ENCODE data around the gene ALDH4A1.

Gene ALDH4A1

GRCh38 chr1:18936814-18937481, 34.6 kb upstream of the ALDH4A1 start:
- DNase-seq (ENCODE audit: low read depth, low spot score), result no peak
- H3K4me3 ChIP-seq (ENCODE audit: low read depth, low read length), result no peak overlapping the region
- CTCF ChIA-PET, result interaction anchor here (1.2 to 3.1 kb wide), 4 partner anchors 9 to 53 kb away, joined by 3 to 24 read pairs (median 12); no protein-coding TSS in a partner anchor
- POLR2A ChIA-PET, result no interaction called here
- TF ChIP-seq CTCF (IDR thresholded peaks at IDR 0.05; ENCODE audit: insufficient read depth, low read length, missing control alignments), result no peak

- no peak overlapping the region for H3K4me3 ChIP-seq (ENCODE audit: low read depth, low read length)
- no peak for TF ChIP-seq CTCF (IDR thresholded peaks at IDR 0.05; ENCODE audit: insufficient read depth, low read length, missing control alignments)
- no peak for DNase-seq (ENCODE audit: low read depth, low spot score)
- ChIA-PET CTCF (interaction anchor here (1.2 to 3.1 kb wide), 3 partner anchors 10 to 29 kb away, joined by 5 to 24 read pairs (median 19); no protein-coding TSS in a partner anchor), POLR2A (no interaction called here)
Observed at GRCh38 chr1:18936471-18936813, 34.1 kb upstream of the ALDH4A1 start.

GRCh38 chr1:18934205-18935000, 32.0 kb upstream of the ALDH4A1 start:
- H3K4me3 ChIP-seq (ENCODE audit: low read depth, low read length), result no peak overlapping the region
- no peak for DNase-seq (ENCODE audit: low read depth, low spot score)
- CTCF ChIA-PET, result interaction anchor here (1.2 kb wide), 1 partner anchor 27 kb away, joined by 3 read pairs; no protein-coding TSS in a partner anchor
- POLR2A ChIA-PET, result no interaction called here
- no peak for TF ChIP-seq CTCF (IDR thresholded peaks at IDR 0.05; ENCODE audit: insufficient read depth, low read length, missing control alignments)

GRCh38 chr1:18932879-18933278, 30.5 kb upstream of the ALDH4A1 start:
- ChIA-PET POLR2A (no interaction called here), CTCF (interaction anchor here (1.5 to 12.7 kb wide), 2 partner anchors 20 to 26 kb away, joined by 3 to 212 read pairs; no protein-coding TSS in a partner anchor)
- TF ChIP-seq CTCF (IDR thresholded peaks at IDR 0.05; ENCODE audit: insufficient read depth, low read length, missing control alignments), result no peak
- no peak for DNase-seq (ENCODE audit: low read depth, low spot score)
- H3K4me3 ChIP-seq (ENCODE audit: low read depth, low read length), result no peak overlapping the region

GRCh38 chr1:18932387-18932786, 30.0 kb upstream of the ALDH4A1 start:
- CTCF ChIA-PET, result interaction anchor here (1.5 to 12.7 kb wide), 2 partner anchors 19 to 25 kb away, joined by 3 to 212 read pairs; no protein-coding TSS in a partner anchor

More at GRCh38 chr1:18932387-18932786, 30.0 kb upstream of the ALDH4A1 start:
- H3K4me3 ChIP-seq (ENCODE audit: low read depth, low read length), result no peak overlapping the region
- TF ChIP-seq CTCF (IDR thresholded peaks at IDR 0.05; ENCODE audit: insufficient read depth, low read length, missing control alignments), result no peak
- POLR2A ChIA-PET, result no interaction called here
- no peak for DNase-seq (ENCODE audit: low read depth, low spot score)
